Measurements from ENCODE around the gene PPIF. TPM values are rescaled to one million over a fixed set of nuclear protein-coding genes. Genes with fewer than 3 reads are reported as not detected.

Gene PPIF
- total RNA-seq, 3 donors from 2014 or later: 16.0 to 39.3 (median 30.7) TPM

GRCh38 chr10:79313911-79314439, 33.3 kb upstream of the PPIF start:
- Histone ChIP-seq H3K27ac (no peak overlapping the region), H3K4me3 (no peak overlapping the region), H3K9me3 (no peaks in the 10 kb centered on the region), H3K27me3 (no peaks in the 10 kb centered on the region), H3K4me1 (no peaks in the 10 kb centered on the region), H3K36me3 (peaks cover 4% of the 10 kb centered on the region)
- intact Hi-C loops (cut with DNase I; ENCODE audit: low total_unique reads): no loop called here
- no peak for DNase-seq (ENCODE audit: low spot score in 2 of 2)
- no peak for TF ChIP-seq POLR2A (IDR thresholded peaks at IDR 0.05)
- TF ChIP-seq POLR2AphosphoS5 (IDR thresholded peaks at IDR 0.05): no peak
- no peak for TF ChIP-seq CTCF (IDR thresholded peaks at IDR 0.05)

GRCh38 chr10:79314761-79315601, 32.3 kb upstream of the PPIF start:
- H3K27ac ChIP-seq: no peak overlapping the region
- H3K9me3 ChIP-seq: no peaks in the 10 kb centered on the region
- intact Hi-C loops (cut with DNase I; ENCODE audit: low total_unique reads): no loop called here
- no peaks in the 10 kb centered on the region for H3K27me3 ChIP-seq
- H3K4me3 ChIP-seq: no peak overlapping the region
- H3K4me1 ChIP-seq: no peaks in the 10 kb centered on the region
- DNase-seq (ENCODE audit: low spot score in 2 of 2): peak in 1 of 2 donors; percentile 64
- TF ChIP-seq POLR2A (IDR thresholded peaks at IDR 0.05): no peak
- no peak for TF ChIP-seq POLR2AphosphoS5 (IDR thresholded peaks at IDR 0.05)
- no peak for TF ChIP-seq CTCF (IDR thresholded peaks at IDR 0.05)
- peaks cover 4% of the 10 kb centered on the region for H3K36me3 ChIP-seq

- intact Hi-C loops (cut with DNase I; ENCODE audit: low total_unique reads): no loop called here
- DNase-seq (ENCODE audit: low spot score in 2 of 2): no peak
- Histone ChIP-seq H3K36me3 (peaks cover 4% of the 10 kb centered on the region), H3K9me3 (no peaks in the 10 kb centered on the region), H3K27me3 (no peaks in the 10 kb centered on the region), H3K4me3 (no peak overlapping the region), H3K27ac (no peak overlapping the region), H3K4me1 (no peaks in the 10 kb centered on the region)
- TF ChIP-seq POLR2A (IDR thresholded peaks at IDR 0.05) (no peak), POLR2AphosphoS5 (IDR thresholded peaks at IDR 0.05) (no peak), CTCF (IDR thresholded peaks at IDR 0.05) (no peak)
Observed at GRCh38 chr10:79315602-79315920, 31.7 kb upstream of the PPIF start.

GRCh38 chr10:79316671-79317431, 30.4 kb upstream of the PPIF start:
- intact Hi-C loops (cut with DNase I; ENCODE audit: low total_unique reads): no loop called here
- no peak for DNase-seq (ENCODE audit: low spot score in 2 of 2)
- H3K36me3 ChIP-seq: peaks cover 4% of the 10 kb centered on the region
- no peak overlapping the region for H3K4me3 ChIP-seq
- TF ChIP-seq CTCF (IDR thresholded peaks at IDR 0.05) (no peak), POLR2A (IDR thresholded peaks at IDR 0.05) (no peak), POLR2AphosphoS5 (IDR thresholded peaks at IDR 0.05) (no peak)
- no peaks in the 10 kb centered on the region for H3K9me3 ChIP-seq
- H3K27me3 ChIP-seq: no peaks in the 10 kb centered on the region
- H3K4me1 ChIP-seq: no peaks in the 10 kb centered on the region
- no peak overlapping the region for H3K27ac ChIP-seq

GRCh38 chr10:79318369-79318768, 28.9 kb upstream of the PPIF start:
- H3K36me3 ChIP-seq: no peaks in the 10 kb centered on the region
- no peak for DNase-seq (ENCODE audit: low spot score in 2 of 2)
- peak overlapping the region in 1 of 2 donors; percentile 71 for H3K27ac ChIP-seq
- no peaks in the 10 kb centered on the region for H3K9me3 ChIP-seq
- TF ChIP-seq CTCF (IDR thresholded peaks at IDR 0.05) (no peak), POLR2A (IDR thresholded peaks at IDR 0.05) (no peak), POLR2AphosphoS5 (IDR thresholded peaks at IDR 0.05) (no peak)
- no peaks in the 10 kb centered on the region for H3K4me1 ChIP-seq
- no peak overlapping the region for H3K4me3 ChIP-seq
- intact Hi-C loops (cut with DNase I; ENCODE audit: low total_unique reads): no loop called here
- H3K27me3 ChIP-seq: no peaks in the 10 kb centered on the region

Measured in breast epithelium (tissue), 4 donors.